Activated CD4-positive, alpha-beta T cell treated with anti-CD3 and anti-CD28 coated beads, Interleukin-2, amount 50 U/mL, for 1 hour (primary cell): ENCODE measurements around the gene PRKCA.
"Not testable (repeated sequence)": the region's sequence is repeated elsewhere in the genome, so short reads cannot be mapped to it uniquely, and the experiment has no call there.

ENCODE experiments used
- DNase-seq: peaks from one replicate; pipeline ENCODE4 v3.0.0-alpha.2; 2020

PRKCA gene

DNA sequence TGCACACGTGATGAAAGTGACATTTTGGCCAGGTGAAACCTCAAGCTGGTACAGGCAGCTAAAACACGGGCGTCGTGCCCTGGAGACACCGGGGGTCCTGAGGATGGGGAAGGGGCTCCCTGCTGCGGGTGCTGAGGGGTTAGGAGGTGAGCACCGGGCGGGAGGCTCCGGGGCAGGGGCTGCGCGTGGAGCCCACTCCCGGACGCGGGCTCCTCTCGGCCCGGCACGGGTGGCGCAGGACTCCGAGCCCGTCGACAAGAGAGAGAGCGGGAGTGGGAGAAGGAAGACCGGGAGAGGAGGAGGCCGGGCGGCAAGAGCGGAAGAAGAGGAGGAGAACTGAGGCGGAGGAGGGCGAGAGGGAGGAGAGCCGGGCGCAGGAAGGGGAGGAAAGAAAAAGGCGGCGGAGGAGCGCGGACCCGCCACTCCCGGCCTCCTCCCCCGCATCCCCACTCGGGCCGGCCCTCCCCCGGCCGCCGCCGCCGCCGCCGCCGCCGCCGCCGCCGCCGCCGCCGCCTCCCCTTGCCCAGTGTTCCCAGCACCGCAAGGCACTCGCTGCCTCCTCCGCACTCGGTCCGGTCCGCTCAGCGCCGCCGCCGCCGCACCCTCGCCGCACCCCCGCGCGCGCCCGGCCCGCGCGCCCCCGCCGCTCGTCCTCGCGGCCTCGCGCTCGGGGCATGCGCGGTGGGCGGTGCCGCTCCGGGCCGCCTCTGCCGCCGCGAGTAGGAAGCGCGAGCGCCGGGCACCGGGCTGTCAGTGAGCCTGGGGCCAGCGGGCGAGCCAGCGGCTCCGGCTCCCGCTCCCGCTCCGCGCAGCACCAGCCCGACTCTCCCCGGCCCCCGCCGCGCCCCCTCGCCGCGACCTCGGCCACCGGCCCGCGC, at the start of gene PRKCA:
Gene PRKCA, plus strand, starts transcription at position 750 of the 878 bp plus-strand sequence.
- peak; percentile 67 for DNase-seq

DNA sequence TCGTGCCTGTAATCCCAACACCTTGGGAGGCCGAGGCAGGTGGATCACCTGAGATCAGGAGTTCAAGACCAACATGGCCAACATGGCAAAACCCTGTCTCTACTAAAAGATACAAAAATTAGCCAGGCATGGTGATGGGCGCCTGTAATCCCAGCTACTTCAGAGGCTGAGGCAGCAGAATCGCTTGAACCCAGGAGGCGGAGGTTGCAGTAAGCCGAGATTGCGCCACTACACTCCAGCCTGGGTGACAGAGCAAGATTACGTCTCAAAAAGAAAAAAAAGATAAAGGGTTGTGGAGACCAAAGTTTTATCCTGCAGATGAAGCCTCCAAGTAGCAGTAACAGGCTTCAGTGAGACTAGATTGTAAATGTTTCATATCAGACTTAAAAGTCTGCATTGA, 49.0 kb upstream of the PRKCA start:
- not testable (repeated sequence) for DNase-seq

DNA sequence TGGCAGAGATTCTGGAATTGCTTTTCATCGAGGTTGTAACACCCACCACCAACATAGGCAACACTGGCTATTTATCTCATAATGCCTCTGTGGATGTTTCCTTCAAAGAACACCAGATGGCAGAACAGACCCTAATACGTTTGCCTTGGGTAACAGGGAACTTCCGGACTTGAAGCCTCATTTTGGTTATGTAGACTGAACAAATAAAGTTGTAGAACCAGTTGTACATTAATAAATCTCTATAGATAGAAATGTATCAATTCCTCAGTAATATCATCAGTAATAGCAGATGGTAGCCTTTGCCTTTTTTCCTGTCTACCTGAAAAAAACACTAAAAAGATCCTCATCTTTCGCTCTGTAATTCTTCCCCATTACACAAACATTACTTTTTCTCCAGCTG, 47.3 kb upstream of the PRKCA start:
- DNase-seq = peak; percentile 13

DNA sequence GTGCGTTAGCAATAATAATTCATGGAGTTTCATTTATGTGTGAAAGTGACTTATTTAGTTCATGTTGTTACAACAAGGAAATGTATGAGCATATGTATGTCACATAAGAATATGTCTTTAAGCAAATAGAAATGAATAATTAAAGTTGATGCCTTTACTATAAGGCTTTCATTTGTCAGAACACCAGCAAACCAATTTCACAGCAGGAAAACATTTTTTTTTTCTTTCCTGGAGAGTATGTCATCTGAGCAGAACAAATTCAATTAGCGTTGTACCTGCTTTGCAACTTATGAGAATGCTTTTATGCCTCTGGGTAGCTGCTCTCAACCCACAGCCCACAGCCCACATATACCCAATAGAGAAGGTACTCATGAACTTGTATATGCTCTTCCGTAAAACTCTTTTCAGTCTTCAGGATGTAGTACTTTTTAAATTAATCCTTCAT, 46.9 kb upstream of the PRKCA start:
- no peak for DNase-seq

GRCh38 chr17:66260275-66260674, 42.1 kb upstream of the PRKCA start:
- no peak for DNase-seq

GRCh38 chr17:66260688-66261087, 41.7 kb upstream of the PRKCA start:
- no peak for DNase-seq

- no peak for DNase-seq
These were observed 39.6 kb upstream of the PRKCA start for GRCh38 chr17:66262767-66263166.

DNA sequence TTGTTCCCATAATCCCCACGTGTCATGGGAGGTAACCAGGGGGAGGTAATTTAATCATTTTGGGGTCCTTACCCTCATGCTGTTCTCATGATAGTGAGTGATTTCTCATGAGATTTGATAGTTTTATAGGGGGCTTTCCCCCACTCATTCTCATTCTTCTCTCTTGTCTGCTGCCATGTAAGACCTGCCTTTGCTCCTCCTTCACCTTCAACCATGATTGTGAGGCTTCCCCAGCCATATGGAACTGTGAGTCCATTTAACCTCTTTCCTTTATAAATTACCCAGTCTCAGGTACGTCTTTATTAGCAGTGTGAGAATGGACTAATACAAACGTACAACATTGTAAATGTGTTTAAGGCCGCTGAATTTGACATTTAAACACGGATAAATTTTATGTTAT, 37.7 kb upstream of the PRKCA start:
- DNase-seq = no peak

DNA sequence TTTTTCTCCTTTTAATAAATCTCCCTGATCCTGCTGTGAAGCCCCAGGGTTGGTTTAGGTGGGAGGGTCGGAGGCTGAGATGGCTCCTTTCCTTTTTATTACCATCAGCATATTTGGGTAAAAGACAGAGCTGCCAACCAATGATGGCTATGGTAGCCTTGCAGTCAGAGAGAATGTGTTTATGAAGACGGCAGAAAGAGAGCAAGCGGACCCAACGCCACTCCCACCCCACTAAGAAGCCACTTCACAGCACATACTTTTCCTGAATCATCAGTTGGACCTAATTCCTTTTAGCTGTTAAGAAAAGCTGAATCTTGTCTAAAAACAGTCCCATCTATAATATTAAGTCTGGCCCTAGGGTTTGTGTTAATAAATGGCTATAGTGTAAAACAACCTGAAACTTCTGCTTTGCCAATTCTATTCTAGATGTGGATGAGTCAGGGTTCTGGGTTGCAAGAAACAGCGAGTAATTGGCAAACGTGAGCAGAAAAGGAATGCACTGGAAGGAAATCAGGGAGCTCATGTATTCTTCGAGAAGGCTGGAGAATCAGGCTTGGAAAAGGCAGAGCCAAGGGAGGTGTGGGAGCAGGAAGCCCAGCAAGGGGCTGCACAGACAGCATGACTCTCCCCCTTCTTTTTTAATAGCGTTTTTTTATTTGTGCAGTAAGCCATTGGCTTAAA, 34.0 kb upstream of the PRKCA start:
- DNase-seq = no peak

DNA sequence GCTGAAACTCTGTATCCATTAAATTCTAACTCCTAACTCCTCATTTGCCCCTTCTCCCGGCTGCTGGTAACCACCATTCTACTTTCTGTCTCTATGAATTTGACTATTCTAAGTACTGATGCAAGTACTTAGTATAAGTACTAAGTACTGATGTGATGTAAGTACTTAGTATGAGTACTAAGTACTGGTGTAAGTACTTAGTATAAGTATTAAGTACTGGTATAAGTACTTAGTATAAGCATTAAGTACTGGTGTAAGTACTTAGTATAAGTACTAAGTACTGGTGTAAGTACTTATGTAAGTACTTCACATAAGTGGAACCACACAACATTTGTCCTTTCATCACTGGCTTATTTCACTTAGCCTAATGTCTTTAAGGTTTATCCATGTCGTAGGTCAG, 32.3 kb upstream of the PRKCA start:
- DNase-seq = no peak

DNA sequence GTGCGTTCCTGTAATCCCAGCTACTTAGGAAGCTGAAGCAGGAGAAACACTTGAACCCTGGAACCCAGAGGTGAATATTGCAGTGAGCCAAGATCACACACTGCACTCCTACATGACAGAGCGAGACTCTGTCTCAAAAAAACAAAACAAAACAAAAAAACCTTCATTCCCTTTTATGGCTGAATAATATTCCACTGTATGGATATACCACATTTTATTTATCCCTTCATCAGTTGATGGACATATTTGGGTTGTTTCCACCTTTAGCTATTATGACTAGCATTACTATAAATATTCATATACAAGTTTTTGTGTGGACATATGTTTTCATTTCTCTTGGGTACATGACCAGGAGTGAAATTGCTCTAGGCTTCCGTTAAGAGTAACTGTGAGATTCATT, 30.9 kb upstream of the PRKCA start:
- no peak for DNase-seq

- no peak for DNase-seq
These were observed 29.4 kb upstream of the PRKCA start for GRCh38 chr17:66272811-66273585.

DNA sequence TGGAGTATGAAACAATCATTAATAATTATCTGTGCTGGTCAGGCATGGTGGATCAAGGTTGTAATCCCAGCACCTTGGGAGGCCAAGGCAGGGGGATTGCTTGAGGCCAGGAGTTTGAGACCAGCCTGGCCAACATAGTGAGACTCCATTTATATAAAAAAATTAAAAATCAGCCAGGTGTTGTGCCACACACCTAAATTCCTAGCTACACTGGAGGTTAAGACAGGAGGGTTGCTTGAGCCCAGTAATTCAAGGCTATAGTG, 28.9 kb upstream of the PRKCA start:
- no peak for DNase-seq

DNA sequence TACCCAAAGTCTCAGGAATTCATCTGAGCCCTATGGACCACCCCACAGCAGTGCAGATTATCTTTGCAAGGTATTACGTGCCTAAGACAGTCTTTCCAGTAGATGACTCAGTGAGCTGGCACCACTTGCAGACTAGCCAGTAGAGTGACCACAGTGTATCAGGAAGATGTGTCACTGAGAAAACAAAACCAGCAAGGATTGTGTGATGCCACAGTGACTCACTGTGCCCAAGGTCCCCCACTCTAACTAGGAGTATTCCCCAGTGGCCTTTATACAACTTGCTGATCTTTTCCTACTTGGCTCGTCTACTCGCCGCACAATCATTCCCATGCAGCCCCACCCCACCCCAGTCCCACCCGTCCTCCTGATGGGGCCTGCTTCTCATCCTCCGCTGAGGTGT, 26.8 kb upstream of the PRKCA start:
- DNase-seq = no peak

DNA sequence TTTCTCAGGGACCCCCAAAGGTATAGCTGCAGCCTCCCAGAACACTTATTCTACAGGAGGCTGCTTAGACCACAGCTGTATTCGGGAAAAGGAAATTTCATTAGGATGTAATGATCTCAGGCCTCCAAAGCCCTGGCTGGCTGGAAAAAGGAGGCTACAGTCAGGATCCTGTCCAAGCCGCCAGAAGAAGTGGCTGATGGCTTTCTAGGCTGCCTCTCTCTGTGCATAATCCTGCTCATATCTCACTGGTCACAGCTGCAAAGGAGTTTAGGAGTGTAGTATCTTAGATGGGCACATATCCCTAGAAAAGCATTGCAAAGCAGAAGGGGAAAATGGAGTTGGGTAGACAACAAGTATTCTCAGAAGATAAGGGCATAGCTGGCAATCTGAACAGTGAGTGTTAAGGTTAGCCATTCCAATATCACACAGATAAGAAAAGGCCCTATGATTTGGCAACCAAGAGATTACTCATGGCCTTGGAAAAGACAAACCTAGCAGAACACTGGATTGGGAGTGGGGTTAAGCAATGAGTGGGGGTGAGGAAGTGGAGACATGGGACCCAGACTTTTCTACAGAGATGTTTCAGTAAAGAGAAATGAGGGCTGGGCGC, 26.0 kb upstream of the PRKCA start:
- no peak for DNase-seq

DNA sequence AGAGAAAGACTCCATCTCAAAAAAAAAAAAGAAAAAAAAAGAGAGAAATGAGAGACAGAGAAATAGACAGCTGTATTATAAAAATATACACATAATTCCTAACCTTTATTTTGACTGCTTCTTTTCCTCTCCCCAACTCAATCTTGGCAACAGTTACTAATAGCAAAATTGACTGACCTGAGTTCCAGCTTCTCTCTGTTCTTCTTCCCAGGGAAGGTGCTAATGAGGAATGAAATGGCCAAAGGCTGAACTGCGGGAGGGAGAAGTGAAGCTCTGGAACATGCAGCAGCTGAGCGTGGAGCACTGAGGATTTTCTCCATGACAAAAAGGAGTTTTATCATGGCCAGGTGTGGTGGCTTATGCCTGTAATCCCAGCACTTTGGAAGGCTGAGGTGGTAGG, 25.2 kb upstream of the PRKCA start:
- no peak for DNase-seq

DNA sequence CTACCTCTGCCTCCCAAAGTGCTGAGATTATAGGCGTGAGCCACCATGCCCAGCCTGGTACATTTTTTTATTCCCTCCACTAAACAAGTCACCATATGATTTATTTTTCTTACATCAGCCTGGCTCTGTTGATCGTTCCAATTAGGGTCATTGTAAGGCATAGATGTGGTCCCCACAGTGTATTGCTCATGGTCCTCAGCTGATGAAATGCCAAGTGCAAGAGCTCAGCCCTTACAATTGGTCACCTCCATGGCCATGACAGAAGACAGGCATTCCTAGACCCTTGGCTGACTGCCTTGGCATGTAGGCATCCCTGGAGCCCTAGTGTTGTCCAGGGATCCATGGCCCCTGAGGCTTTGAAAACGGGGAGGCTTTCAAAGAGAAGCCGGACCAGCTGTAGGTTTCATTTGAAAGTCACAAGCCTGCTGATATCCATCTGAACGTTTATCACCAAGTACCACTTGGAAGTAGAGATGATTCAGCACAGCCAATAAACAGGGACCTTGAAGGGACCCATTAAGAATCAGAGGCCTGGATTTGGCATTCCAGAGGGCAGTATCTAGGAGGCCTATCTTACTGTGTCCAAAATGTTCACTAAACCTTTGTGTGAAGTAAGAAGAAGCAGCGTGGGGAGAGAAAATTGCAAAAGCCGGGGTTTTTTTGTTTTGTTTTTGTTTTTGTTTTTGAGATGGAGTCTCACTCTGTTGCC, 20.6 kb upstream of the PRKCA start:
- no peak for DNase-seq

DNA sequence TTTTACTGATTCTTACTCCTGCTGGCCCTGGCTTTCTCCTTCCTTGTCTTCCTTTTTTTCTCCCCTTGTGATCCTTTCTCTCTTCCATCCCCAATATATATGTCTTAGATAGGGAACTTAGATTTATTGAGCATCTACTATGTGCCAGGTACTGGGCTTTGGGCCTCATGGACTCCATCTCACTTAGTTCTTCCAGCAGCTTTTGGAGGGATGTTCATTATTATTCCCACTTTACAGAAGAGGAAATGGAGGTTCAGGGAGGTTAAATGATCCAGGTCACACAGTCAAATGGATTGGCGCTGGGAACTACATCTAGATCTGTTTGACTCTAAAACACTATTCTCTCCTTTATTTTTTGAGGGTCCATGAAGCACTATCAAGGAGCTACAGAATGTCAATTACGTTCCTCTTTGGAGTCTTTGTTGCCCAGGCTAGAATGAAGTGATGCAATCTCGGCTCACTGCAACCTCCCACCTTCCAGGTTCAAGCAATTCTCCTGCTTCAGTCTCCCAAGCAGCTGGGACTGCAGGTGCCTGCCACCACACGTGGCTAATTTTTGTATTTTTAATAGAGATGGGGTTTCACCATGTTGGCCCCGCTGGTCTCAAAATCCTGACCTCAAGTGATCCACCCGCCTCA, 19.0 kb upstream of the PRKCA start:
- DNase-seq = no peak

DNA sequence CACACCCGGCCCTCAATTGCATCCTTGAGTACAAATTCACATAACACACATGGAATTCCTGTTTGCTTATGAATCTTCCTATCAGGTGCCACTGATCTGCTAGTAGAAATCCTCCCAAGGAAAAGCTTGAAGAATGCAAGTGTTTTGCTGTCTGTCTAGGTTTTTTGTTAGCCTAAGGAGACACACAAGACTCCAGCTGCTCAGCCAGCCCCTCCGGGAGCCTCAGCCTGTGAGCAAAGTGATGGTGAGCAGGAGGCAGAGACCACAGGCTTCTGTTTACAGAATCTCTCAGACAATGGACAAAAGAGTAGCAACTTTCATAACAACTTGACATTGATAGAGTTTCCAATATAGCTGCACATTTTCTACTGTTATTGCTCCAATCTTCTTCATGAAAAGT, 18.4 kb upstream of the PRKCA start:
- no peak for DNase-seq

DNA sequence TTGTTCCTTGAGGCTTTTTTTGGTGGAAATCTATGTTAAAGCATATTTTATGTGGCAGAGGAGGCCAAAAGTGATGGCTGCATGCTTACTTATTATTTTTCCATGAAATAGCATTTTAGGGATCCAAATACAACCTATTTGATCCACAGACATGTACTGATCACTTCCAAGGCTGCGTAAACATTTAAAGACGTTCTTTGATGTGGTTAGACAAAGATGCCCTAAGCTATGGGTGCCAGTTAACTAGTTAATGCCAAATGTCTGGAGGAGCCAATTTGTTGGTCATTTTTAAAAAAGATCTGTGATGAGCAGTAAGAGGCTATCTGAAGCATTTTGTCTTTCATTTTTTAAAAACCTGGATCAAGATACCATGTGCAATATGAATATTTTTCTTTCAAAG, 17.3 kb upstream of the PRKCA start:
- DNase-seq = no peak

DNA sequence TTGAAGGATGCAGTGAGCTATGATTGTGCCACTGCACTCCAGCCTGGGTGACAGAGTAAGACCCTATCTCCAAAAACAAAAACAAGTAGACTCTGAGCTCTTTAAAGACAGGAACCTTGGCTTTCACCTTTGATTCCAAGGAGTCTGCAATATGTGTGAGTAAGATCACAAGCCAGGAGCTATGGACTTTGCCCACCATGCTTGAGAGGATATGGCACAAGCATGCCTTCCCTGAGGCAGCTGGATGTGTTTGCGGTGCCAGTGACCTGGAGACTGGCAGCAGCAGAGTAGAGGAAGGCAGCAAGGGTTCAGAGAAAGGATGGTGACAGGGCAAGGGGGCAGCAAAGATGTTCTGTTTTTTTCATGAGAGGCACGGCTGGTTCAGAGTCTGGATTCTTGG, 14.5 kb upstream of the PRKCA start:
- DNase-seq = no peak

DNA sequence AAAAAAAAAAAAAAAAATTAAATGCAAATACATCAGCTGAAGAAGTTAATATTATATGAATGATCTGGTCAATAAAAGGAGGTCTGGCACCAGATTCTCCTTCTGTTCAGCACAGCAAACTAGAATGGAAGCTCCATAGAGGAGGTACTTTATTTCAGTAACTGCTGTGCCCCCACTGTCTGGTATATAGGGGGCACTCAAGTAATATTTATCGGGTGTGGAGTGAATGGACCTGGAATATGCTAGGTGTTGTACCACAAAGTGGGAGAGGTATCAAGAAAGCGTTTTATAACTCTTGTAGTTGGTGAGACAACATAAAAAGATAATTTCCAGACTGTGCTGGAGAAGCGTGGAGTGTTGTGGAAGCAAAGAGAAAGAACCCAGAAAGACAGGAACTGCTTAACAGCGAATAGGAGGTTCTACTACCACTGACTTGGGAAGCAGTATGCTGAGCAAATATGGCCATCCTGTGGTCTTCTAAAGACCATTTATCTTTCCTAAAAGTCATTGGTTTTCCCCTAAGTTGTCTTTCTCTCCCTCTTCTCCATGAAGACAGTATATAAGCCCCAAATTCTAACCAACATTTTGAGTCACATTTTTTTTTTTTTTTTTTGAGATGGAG, 12.2 kb upstream of the PRKCA start:
- DNase-seq = no peak
